ENCODE data around the gene FASTKD1. TPM values are rescaled to one million over a fixed set of nuclear protein-coding genes. Genes with fewer than 3 reads are reported as not detected.
"Not testable (repeated sequence)": the region's sequence is repeated elsewhere in the genome, so short reads cannot be mapped to it uniquely, and the experiment has no call there.

Gene FASTKD1
- total and polyA plus RNA-seq, 3 donors from 2014 or later = 24.8 to 40.2 (median 31.2) TPM

GRCh38 chr2:169571571-169571970 lies 2.1 kb downstream of the FASTKD1 start:
- H3K27ac ChIP-seq = no peak overlapping the region
- H3K4me3 ChIP-seq = no peak overlapping the region
- no peak for DNase-seq
- no peaks in the 10 kb centered on the region for H3K27me3 ChIP-seq
- no peaks in the 10 kb centered on the region for H3K36me3 ChIP-seq (ENCODE audit: low read depth, missing control alignments)
- no peak for TF ChIP-seq POLR2A (IDR thresholded peaks at IDR 0.05)
- TF ChIP-seq, protein P1, sequence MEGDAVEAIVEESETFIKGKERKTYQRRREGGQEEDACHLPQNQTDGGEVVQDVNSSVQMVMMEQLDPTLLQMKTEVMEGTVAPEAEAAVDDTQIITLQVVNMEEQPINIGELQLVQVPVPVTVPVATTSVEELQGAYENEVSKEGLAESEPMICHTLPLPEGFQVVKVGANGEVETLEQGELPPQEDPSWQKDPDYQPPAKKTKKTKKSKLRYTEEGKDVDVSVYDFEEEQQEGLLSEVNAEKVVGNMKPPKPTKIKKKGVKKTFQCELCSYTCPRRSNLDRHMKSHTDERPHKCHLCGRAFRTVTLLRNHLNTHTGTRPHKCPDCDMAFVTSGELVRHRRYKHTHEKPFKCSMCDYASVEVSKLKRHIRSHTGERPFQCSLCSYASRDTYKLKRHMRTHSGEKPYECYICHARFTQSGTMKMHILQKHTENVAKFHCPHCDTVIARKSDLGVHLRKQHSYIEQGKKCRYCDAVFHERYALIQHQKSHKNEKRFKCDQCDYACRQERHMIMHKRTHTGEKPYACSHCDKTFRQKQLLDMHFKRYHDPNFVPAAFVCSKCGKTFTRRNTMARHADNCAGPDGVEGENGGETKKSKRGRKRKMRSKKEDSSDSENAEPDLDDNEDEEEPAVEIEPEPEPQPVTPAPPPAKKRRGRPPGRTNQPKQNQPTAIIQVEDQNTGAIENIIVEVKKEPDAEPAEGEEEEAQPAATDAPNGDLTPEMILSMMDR (IDR thresholded peaks at IDR 0.05) = no peak
- intact Hi-C loops (cut with DNase I; ENCODE audit: low total_unique reads) = no loop called here
- no peaks in the 10 kb centered on the region for H3K9me3 ChIP-seq
- H3K4me1 ChIP-seq = no peaks in the 10 kb centered on the region
- 93 to 95% methylated on average over 3 of the region's 3 CpGs for WGBS, 2 donors

DNA sequence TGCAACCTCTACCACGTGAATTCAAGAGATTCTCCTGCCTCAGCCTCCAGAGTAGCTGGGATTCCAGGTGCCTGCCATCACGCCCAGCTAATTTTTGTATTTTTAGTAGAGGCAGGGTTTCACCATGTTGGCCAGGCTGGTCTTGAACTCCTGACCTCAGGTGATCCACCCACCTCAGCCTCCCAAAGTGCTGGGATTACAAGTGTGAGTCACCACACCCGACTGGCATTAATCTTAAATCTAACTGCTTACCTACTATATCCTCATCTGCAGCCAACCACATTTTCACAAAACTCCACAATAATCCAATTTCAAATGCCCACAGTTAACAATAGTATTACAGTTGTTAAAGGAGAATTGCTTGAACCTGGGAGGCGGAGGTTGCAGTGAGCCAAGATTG lies 2.9 kb downstream of the FASTKD1 start:
- H3K27ac ChIP-seq; DNase-seq; intact Hi-C loops (cut with DNase I; ENCODE audit: low total_unique reads); H3K9me3 ChIP-seq; H3K4me1 ChIP-seq; H3K4me3 ChIP-seq; H3K36me3 ChIP-seq (ENCODE audit: low read depth, missing control alignments); H3K27me3 ChIP-seq: not testable (repeated sequence)
- WGBS, 2 donors = 95 to 98% methylated on average over 4 of the region's 4 CpGs

GRCh38 chr2:169569948-169570347 lies 3.7 kb downstream of the FASTKD1 start:
- 91 to 94% methylated on average over 2 of the region's 2 CpGs for WGBS, 2 donors

DNA sequence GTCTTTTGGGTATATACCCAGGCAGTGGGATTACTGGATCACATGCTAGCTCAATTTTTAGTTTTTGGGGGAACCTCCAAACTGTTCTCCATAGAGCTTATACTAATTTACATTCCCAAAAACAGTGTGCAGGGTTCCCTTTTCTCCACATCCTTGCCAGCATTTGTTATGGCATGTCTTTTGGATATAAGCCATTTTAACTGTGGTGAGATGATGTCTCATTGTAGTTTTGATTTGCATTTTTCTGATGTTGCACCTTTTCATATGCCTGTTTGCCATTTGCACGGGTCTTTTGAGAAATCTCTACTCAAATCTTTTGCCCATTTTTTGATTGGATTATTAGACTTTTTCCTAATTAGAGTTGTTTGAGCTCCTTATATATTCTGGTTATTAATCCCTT lies 8.0 kb downstream of the FASTKD1 start:
- no peaks in the 10 kb centered on the region for H3K36me3 ChIP-seq (ENCODE audit: low read depth, missing control alignments)

More at GRCh38 chr2:169569948-169570347, 3.7 kb downstream of the FASTKD1 start:
- no peak overlapping the region for H3K4me3 ChIP-seq
- no peak for TF ChIP-seq POLR2A (IDR thresholded peaks at IDR 0.05)
- TF ChIP-seq, protein P1 (IDR thresholded peaks at IDR 0.05) = no peak
- H3K27me3 ChIP-seq = no peaks in the 10 kb centered on the region
- no peaks in the 10 kb centered on the region for H3K9me3 ChIP-seq
- H3K36me3 ChIP-seq (ENCODE audit: low read depth, missing control alignments) = no peaks in the 10 kb centered on the region
- H3K4me1 ChIP-seq = no peaks in the 10 kb centered on the region
- DNase-seq = no peak
- H3K27ac ChIP-seq = no peak overlapping the region
- intact Hi-C loops (cut with DNase I; ENCODE audit: low total_unique reads) = no loop called here

DNA sequence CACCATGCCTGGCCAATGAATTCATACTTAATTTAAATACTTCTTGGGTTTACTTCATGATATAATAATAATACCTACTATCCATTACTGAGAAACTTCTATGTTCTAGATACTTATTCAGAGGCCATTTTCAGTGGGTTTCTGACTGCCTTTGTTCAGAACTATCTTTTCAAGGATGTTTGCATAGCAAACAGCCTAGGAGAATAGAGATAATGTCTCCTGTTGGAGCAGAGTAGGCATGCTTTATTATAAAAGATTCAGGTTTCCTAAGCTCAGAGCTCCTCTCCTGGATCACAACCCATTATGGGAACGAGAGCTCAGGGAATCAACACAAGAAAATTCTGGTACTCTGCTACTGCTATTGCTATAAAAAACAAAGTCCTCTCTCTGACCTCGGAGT lies 11.1 kb downstream of the FASTKD1 start:
- no peak for TF ChIP-seq POLR2A (IDR thresholded peaks at IDR 0.05)
- TF ChIP-seq, protein P1 (IDR thresholded peaks at IDR 0.05) = no peak
- Histone ChIP-seq H3K27me3 (no peaks in the 10 kb centered on the region), H3K4me1 (no peaks in the 10 kb centered on the region), H3K9me3 (no peaks in the 10 kb centered on the region), H3K27ac (no peak overlapping the region), H3K4me3 (no peak overlapping the region), H3K36me3 (ENCODE audit: low read depth, missing control alignments) (no peaks in the 10 kb centered on the region)
- no peak for DNase-seq
- intact Hi-C loops (cut with DNase I; ENCODE audit: low total_unique reads) = no loop called here
- WGBS, 2 donors = 88 to 92% methylated on average over 2 of the region's 2 CpGs

More for the DNA sequence above, 8.0 kb downstream of the FASTKD1 start:
- Histone ChIP-seq H3K27me3 (no peaks in the 10 kb centered on the region), H3K4me3 (no peak overlapping the region), H3K27ac (no peak overlapping the region), H3K4me1 (no peaks in the 10 kb centered on the region), H3K9me3 (no peaks in the 10 kb centered on the region)
- WGBS, 2 donors = 88 to 91% methylated on average over 1 of the region's 1 CpG
- TF ChIP-seq POLR2A (IDR thresholded peaks at IDR 0.05) = no peak
- TF ChIP-seq, protein P1 (IDR thresholded peaks at IDR 0.05) = no peak
- no peak for DNase-seq
- intact Hi-C loops (cut with DNase I; ENCODE audit: low total_unique reads) = no loop called here

- H3K36me3 ChIP-seq (ENCODE audit: low read depth, missing control alignments); DNase-seq; H3K4me1 ChIP-seq; H3K9me3 ChIP-seq; H3K27ac ChIP-seq; H3K27me3 ChIP-seq; H3K4me3 ChIP-seq; intact Hi-C loops (cut with DNase I; ENCODE audit: low total_unique reads): not testable (repeated sequence)
- WGBS, 2 donors = 96 to 99% methylated on average over 5 of the region's 5 CpGs
Measured at GRCh38 chr2:169562084-169562483, 11.6 kb downstream of the FASTKD1 start.

Measured in testis (tissue), 3 donors.